NCI-H128 (cell line): Measurements from ENCODE around the gene SLC22A23.

Experiments used
- DNase-seq: peaks from one replicate; lab custom pipeline; 2025; ENCODE audit not compliant: unreplicated experiment; lab: John Stamatoyannopoulos, UW

The SLC22A23 gene

DNA sequence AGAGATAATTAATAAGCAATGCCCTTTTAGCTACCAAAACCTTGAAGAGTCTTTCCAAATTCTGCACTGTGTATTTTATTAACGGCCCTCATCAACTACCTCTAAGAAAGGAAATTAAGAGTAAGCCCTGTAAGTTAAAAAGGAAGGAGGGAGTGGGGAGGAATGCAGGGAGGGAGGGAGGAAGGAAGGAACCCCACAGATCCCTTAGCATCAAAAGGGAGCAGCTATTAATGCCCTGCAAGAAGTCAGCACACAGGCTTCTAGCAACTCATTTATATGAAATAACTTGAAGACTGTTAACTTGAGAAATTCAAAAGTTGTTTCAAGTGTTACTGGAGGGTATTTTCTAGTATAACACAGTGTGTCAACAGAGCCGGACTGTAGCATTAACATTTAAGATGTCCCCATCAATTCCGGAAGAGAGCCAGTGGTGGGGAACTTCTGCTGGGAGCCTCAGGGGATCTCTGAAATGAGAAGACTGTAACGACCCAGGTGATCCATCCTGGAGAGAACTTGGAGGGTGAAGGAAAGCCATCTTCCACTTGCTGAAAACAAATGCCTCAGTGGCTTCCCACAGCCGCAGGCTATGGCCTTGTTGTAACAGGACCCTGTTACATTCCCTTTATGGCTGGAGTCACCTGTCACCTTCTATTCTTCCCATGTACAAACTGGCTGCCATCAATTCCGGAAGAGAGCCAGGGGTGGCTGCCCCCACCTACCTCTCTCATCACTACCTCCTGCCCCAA is 33.2 kb downstream of the SLC22A23 start:
- DNase-seq, result no peak

DNA sequence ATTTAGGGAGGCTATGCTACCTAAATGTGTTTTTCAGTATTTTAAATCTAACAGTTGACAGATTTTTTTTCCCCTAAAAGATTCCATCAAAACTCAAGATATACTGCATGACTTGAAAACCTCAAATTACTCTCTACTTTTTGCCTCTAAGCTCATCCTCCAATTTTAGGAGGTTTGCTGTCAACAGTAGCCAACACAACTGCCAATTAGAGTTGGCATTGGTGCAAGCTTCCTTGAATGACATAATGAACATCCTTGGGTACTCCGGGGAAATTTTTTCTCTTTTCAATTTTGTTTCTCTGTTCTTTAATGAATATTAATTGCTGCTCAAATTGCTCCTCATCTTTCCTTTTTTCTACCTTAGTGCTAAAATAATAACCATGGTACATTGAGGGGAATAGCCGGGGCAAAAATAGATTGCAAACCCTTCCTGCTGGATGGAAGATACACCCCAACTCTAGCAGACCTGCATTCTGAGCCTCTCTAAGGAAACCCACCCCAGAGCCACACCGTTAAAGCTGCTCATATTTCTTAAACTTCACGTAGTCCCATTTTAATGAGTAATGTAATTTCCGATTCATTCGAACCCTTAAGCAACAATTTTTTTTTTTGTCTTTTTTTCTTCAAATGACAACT is 34.3 kb downstream of the SLC22A23 start:
- no peak for DNase-seq

DNA sequence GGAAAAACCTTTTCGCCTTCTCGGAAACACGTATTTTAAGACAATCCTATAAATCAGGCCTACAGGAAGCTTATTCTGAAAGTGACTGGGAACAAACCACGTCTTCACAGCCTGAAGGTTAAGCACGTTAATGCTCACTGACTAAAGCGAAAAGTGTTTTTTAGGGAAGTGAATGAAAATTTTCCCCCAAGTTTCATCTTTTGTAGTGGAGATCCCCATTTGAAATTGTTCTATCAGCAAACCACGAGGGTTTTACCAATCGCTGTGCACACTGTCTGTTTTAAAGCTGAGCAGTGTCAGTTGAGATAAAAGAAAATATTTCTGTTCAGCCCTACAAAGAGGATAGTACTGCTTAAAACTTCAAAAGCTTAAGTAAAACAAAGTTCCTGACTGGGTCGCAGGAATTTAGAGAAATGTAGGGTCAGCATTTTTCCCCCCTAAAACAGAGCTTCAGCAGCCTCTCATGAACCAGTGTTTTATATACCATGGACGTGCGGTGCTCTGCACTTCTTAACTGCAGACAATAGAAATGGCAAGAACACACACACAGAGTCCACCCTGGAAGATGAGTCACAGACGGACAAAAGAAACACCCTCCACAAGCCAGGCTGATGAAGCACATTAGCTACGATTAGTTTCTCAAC is 34.9 kb downstream of the SLC22A23 start:
- no peak for DNase-seq

DNA sequence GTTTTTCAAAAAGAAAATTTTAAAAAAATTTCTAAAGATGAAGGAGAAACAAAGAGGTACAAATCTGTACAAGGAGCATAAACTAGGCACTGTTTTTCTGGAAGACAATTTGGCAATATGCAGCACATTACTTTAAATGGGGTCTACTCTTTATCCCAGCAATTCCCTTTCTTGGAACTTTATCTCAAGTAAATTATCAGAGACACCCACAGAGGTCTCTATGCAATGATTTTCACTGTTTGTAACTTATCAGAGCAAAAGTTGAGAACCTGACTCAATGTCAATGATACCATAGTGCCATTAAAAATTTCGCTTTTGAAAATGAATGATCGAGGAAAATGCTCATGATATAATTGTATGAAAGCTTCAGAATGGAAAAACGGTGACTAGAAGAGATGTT is 35.7 kb downstream of the SLC22A23 start:
- DNase-seq, result no peak

DNA sequence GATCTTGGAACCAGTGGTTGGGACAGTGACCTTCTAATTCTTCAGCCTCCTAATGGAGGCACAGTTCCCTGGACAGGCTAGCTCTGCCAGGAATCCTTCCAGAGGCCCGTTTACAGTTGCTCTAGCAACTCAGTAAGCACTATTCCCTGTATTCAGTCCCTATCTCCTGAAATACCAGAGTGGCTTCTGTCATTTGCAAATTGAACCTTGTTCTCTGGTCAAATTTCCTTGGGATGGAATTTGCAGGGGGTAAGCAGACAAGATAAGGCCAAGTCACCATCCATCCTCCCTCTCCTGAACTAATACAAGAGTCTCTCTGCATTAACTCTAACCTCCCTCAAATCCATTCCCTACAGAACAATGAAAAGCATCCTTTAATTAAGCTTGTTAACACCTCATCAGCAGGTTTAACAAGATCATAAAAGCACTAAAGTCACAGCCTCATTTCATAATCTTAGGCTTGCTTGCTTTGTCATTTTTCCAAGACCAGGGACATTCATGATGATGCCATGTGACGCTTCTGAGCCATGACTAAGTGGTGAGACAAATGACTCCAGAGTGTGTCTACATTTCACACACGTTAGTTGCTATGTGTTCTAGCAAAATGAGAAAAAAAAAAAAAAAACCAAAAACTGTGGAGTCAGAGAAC is 37.1 kb downstream of the SLC22A23 start:
- no peak for DNase-seq

DNA sequence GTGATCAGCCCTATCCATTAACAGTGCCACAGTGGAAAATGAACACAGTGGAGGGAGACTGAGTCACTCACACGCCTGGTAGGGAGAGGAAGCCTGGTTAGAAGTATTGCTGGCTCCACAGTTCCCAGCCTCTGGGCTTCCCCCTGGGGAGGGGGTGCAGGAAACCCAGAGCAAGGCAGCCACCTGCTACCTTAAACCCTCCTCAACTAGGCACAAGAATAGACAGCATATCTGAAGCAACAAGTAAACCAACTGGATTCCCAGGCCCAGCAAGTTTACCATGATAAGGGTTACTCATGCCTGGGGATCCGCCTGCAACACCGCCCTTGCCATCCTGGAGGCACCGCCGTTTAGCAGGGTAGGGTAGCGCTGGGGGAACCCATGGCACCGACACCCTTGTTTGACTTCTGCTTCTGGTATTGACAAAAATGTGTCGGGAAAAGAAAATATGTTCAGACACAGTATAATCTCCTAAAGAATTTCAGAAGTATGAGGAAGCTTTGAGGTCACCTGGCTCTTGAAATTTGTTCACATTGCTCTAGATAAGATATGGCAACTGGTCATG is 38.3 kb downstream of the SLC22A23 start:
- no peak for DNase-seq

DNA sequence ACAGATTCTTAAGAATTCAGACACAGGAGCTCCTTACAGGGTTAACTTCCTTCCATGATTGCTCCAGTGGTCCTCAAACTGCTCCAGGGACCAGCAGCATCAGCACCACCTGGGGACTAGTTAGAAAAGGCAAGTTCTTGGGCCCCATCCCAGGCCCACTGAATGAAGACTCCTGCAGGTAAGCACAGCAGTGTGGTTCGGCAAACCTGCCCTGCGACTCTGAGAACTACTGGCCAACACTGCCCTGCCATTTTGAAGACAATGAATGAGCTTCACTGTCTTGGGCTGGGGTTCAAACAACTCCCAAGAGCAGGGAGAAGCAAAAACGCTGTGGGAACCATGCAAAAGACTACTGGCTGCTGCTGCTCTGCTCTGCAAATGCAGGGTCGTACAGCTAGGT is 39.4 kb downstream of the SLC22A23 start:
- DNase-seq, result no peak

DNA sequence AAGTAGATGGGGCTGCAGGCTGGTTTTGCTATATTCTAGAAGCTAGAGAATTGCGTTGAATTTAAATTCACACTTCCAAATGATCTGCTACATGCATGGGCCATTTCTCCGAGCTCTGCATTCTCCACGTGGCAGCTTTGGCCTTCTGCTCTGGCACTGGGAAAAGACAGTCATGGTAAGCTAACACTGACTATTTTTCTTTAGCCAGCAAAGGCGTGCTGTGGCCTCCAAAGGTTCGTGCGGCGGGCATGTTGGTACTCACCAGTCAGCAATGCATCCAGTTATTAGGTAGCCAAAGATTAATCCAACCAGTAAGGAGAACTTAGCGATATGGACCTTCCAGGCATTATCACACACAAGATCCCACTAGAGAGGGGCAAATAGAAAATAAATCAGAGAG is 41.4 kb downstream of the SLC22A23 start:
- DNase-seq, result no peak

DNA sequence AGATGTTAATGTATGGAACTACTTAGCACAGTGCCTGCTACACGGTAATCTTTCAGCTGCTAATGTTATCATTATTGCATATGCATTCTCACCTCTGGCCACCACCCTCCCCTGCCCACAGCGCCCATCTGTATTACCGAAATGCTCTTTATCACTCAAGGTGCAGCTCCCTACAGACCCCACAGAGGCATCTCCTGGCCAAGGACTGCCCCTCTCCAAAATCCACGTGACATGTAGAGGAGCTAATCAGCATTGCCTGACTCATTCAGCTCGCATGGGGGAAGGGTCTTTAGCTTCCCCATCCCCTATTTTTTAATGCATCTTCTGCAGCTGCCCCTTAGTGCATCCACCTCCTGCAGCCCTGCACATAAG is 41.8 kb downstream of the SLC22A23 start:
- no peak for DNase-seq

DNA sequence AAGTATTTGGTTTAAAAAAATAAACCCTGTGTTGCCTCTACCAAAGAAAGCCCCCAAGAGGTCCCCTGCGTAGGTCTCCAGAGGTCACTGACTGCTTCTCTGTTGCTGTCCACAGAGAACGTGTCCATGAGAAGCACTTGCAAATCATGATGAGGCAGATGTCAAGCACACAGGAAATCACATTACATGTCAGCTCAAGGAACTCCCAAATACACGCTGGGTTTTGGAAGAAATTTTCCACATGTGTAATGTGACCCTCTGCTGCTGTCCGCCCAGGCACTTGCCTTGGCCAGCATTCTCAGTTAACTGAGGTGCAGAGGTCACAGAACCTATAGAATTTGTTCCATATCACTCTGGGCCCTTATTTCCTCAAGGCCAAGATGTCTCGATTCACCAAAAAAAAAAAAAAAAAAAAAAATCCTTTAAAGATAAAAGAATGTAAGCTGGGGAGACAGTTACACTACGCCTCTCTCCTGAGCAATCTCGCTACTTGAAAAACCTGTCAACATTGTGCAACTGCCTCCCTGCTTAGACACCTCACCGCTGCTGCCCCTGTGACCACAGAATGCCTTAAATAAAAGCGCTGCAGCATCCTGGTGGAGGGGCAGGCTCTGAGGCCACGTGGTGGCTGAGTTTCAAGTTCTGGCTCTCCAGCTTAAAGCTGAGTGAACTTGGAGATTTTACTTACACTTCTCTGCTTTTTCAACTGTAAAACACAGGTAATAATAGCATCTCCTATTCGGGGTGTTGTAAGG is 42.3 kb downstream of the SLC22A23 start:
- DNase-seq, result no peak

DNA sequence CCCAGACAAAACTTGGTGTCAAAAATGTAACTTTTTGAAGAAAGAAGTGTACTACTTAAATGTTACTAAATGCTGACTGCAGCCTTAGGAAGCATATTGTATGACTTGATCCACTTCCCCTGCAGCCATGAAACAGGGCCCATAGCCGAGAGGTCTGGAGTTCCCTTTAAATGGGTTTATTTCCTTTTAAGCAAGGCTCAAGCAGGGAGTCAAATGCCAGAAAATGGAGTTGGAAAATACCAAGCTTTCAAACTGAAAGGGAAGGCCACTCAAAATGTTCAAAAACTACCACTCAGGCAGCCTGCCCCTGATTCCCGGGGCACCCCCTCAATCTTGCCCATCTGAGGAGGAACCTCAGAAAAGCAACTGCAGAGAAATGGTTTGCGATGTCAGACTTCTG is 43.3 kb downstream of the SLC22A23 start:
- DNase-seq, result no peak

DNA sequence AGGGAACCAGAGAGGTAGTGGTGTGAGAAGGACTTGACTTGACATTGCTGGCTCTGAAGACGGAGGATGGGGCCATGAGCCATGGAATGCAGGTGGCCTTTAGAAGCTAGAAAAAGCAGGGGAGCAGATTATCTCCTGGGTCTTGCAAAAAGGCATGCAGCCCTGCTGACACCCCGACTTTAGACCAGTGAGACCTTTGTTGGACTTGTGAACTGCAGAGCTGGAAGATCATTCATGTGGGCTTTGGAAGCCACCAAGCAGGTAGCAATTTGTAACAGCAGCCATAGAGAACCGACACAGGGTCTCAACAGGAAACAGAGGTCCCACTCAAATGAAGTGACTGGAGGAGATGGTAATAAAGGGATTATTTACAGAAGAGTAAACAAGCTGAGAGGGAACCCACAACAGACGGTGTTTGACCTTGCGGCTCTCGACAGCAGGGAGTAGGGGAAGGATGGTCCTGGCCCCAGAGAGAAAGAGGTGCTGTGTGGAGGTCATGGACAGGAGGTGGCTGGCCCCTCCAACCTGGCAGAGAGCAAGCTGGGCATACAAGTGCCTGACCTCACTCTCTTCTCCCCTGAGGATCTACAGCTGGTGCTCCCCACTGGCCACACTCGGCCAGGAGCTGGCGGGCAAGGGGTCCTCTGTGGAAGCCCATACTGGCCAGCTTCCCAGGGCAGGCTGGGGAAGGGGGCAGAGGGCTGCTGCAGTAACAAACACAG is 43.9 kb downstream of the SLC22A23 start:
- DNase-seq, result no peak

DNA sequence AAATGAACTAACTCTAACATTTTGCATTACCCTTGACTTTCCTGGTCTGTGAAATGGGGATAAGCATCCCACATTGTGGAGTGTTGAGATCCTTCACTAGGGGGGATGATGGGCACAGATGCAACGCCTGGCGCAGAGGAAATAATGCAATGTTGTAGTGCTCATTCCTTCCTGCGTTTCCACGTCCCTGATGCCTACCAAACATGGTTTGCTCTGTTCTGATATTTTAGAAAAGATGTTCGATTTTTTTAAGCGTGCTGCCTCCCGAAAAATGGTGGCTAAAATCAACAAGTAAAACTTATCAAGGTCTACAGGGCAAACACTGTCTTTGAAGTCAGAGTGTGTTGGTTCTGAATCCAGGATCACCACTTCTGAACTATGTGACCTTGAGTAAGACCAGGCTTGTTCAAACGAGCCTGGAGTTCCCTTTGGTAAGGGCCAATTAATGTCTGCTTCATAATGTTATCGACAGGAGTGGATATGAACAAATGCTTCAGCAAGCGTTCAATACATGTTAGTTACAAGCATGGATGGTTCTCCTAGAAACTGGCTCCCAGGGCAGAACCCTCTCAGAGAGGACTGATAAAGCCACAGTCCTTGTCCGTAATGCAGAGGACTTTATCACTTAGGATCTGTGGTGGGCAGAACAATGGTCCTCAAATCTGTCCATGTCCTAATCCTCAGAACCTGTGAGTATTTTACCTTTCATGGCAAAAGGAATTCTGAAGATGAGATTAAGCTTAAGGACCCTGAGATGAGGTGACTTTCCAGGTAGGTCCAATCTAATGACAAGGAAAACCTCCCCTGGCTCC is 44.7 kb downstream of the SLC22A23 start:
- DNase-seq, result no peak

DNA sequence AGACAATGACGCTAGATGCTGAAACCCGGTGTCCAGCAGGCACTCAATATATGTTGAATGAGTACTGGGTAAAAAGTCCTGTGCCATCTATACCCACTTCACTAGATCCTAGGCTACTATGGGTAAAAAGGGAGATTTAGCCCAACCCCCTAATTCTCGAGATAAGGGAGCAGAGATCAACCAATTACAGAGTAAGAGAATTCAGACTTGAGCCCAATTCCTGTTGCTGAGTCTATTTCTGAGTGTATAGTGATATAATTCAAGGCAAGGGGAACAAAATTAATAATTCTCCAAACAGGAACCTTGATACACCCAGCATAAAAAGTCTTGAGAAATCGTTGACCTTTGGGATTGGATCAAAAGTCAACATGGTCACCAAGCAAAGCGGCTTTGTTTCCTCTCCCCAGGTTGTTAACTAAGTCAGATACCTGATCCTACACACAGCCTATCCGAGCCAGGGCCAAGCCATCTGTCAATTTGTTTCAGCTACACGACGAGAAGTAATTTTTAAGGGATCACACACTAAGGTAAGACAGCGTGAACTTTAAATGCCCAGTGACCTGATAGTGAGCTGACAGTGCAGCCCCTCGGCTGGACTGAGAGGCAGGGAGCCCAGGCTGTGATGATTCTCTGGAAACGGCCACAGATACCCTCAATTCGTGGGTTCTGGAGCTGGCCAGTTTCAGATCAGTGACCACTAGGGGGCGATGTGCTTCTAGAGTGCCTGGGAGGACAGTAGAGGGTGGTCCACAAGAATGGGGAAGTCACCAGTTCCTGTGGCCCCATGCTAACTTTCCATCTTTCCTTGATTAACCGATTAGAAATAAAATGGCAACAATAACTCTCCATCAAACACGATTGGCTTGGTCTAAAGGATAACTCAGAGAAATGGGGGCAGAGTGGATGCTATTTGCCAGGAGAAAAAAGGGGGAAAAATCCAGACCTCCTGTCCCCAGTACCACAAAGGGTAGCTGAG is 46.2 kb downstream of the SLC22A23 start:
- DNase-seq, result no peak

DNA sequence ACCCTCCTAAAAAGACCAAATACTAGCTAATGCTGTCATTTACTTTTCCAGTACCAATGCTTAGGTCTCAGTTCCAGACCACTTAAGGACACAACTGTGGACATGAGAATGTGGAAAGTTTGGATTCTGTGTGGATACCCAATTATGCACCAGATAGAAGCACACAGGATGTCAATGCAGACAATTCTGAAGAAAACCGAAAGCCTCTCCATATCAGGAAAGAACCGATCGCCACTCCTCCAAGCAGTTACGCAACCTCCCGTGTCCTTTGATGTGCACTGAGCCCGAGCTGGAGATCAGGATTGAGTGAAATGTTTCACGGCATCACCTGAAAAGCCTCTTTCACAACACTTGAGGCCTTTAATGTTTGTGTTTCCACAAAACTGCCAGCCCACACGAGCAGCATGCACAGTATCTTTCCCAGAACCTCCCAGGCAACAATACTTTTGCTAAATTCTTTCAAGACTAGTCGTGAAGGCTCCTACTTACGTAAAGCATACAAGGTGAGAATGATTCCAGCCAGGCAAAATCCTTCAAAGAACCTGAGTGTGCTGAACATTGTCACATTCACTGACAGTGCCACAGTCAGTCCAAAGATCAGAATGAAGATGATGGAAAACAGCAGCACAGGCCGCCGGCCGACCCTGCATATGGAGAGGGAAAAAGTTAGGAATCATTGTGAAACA is 47.0 kb downstream of the SLC22A23 start:
- no peak for DNase-seq

DNA sequence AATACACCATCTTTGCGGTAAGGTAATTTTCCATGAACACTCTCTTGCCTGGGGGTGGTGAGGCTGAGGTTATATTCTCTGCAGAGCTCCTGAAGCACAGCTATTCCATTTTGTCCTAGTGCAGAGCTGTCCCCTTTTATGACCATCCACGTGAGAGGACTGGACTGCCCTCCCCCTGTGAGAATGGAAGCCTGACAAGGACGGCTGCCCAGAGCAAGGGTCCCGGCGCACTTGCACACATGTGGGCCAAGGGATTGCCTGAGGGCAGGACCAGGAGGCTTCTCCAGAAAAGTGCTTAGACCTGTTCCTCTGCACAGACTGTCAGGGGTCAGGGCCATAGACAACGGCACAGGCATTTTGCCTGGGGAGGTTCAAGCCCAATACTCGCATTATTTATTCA is 48.2 kb downstream of the SLC22A23 start:
- no peak for DNase-seq

DNA sequence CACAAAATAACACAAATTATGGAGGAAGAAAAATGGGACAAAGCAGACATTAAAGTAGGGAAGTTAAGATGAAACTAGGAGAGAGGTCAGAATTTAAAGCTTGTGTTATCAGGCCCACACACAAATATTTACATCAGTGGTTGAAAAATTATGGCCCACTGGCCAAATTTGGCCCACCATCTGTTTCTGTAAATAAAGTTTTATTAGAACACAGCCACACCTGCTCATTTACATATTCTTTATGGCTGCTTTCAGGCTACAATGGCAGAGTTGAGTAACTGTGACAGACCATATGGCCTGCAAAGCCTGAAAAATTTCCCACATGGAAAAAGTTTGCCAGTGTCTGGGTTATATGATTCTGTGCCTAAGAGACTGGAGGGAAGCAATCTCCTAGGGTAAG is 49.0 kb downstream of the SLC22A23 start:
- DNase-seq, result no peak
